K562 (cell line): ENCODE measurements around the gene OTOP3.
"Not testable (repeated sequence)": the region's sequence is repeated elsewhere in the genome, so short reads cannot be mapped to it uniquely, and the experiment has no call there.

ENCODE experiments used
- CREB3 ChIP-seq: fragments of 450-650 bp; conservative IDR thresholded peaks from 2 replicates; pipeline ENCODE4 v1.6.1; 2016; ENCODE audit warnings: missing genetic modification characterization, low read depth, mild to moderate bottlenecking, missing compliant biosample characterization, moderate library complexity
- CTCF ChIP-seq, 3 experiments: IDR thresholded peaks in 2 of 3; conservative IDR thresholded peaks in 1 of 3; 2 replicates each; pipeline ENCODE4 v1.5.1; 2011 to 2012; ENCODE audit warnings: low read length in 3 of 3, mild to moderate bottlenecking in 3 of 3, control low read depth in 2 of 3, improper control_type of control experiment in 1 of 3, inconsistent platforms in 1 of 3, low read depth in 1 of 3, mixed read lengths in 1 of 3, moderate library complexity in 1 of 3; ENCODE audit not compliant: insufficient read depth in 2 of 3
- DPF2 ChIP-seq: fragments of 450-650 bp; IDR thresholded peaks from 2 replicates; pipeline ENCODE4 v1.6.1; 2016
- FOXP1 ChIP-seq: sonication (generic); formaldehyde crosslinking; IDR thresholded peaks from 2 replicates; pipeline ENCODE4 v1.8.0; 2022; ENCODE audit warnings: mild to moderate bottlenecking, missing genetic modification reagents
- GABPA ChIP-seq: fragments of 200-800 bp; sonication (Bioruptor generic); conservative IDR thresholded peaks from 2 replicates; pipeline ENCODE4 v1.6.1; 2016; ENCODE audit warnings: low read depth, missing genetic modification characterization, missing compliant biosample characterization
- SMC3 ChIP-seq: conservative IDR thresholded peaks from 2 replicates; pipeline ENCODE4 v1.6.1; 2011; ENCODE audit warnings: low read depth, low read length, improper control_type of control experiment; ENCODE audit not compliant: insufficient read depth
- TARDBP ChIP-seq: fragments of 450-650 bp; IDR thresholded peaks from 2 replicates; pipeline ENCODE4 v1.6.1; 2016
- TF ChIP-seq, protein P1 (sequence below): fragments of 450-650 bp; IDR thresholded peaks from 2 replicates; pipeline ENCODE4 v1.6.1; 2016; ENCODE audit warnings: antibody characterized with exemption
- TF ChIP-seq, protein P2 (sequence below): fragments of 250-450 bp; sonication (Bioruptor Pico); IDR thresholded peaks from 2 replicates; pipeline ENCODE4 v1.8.0; 2022; ENCODE audit warnings: moderate library complexity, mild to moderate bottlenecking, inconsistent platforms

- TF ChIP-seq, protein P1, sequence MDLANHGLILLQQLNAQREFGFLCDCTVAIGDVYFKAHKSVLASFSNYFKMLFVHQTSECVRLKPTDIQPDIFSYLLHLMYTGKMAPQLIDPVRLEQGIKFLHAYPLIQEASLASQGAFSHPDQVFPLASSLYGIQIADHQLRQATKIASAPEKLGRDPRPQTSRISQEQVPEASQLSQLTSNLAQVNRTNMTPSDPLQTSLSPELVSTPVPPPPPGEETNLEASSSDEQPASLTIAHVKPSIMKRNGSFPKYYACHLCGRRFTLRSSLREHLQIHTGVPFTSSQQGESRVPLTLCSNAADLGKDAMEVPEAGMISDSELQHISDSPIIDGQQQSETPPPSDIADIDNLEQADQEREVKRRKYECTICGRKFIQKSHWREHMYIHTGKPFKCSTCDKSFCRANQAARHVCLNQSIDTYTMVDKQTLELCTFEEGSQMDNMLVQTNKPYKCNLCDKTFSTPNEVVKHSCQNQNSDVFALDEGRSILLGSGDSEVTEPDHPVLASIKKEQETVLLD = not testable (repeated sequence)
- not testable (repeated sequence) for TF ChIP-seq CTCF (IDR thresholded peaks at IDR 0.05 in 2 of 3, conservative IDR thresholded peaks at IDR 0.05 in 1 of 3; ENCODE audit: insufficient read depth in 2 of 3, low read depth in 1 of 3, low read length in 3 of 3); GABPA (tag); TARDBP; FOXP1 (CRISPR knock-in tag); CREB3; DPF2; SMC3
- TF ChIP-seq, protein P2, sequence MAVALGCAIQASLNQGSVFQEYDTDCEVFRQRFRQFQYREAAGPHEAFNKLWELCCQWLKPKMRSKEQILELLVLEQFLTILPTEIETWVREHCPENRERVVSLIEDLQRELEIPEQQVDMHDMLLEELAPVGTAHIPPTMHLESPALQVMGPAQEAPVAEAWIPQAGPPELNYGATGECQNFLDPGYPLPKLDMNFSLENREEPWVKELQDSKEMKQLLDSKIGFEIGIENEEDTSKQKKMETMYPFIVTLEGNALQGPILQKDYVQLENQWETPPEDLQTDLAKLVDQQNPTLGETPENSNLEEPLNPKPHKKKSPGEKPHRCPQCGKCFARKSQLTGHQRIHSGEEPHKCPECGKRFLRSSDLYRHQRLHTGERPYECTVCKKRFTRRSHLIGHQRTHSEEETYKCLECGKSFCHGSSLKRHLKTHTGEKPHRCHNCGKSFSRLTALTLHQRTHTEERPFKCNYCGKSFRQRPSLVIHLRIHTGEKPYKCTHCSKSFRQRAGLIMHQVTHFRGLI (CRISPR knock-in tag) = not testable (repeated sequence)
Measured at GRCh38 chr17:74909097-74909496, 26.6 kb upstream of the OTOP3 start.
